ENCODE data around the gene ARHGEF28.

ARHGEF28 gene

GRCh38 chr5:73766902-73767301 lies 140.9 kb downstream of the ARHGEF28 start:
- intact Hi-C loops (cut with DNase I), result no loop called here
- DNase-seq, result no peak

- DNase-seq, result no peak
- intact Hi-C loops (cut with DNase I), result no loop called here
Measured at GRCh38 chr5:73770172-73771025, 144.4 kb downstream of the ARHGEF28 start.

GRCh38 chr5:73774924-73775323 lies 148.9 kb downstream of the ARHGEF28 start:
- intact Hi-C loops (cut with DNase I), result no loop called here
- no peak for DNase-seq

GRCh38 chr5:73776405-73776804 lies 150.4 kb downstream of the ARHGEF28 start:
- intact Hi-C loops (cut with DNase I), result no loop called here

GRCh38 chr5:73777192-73777591 lies 151.2 kb downstream of the ARHGEF28 start:
- no peak for DNase-seq
- intact Hi-C loops (cut with DNase I), result no loop called here

More at GRCh38 chr5:73776405-73776804, 150.4 kb downstream of the ARHGEF28 start:
- DNase-seq, result no peak

GRCh38 chr5:73780302-73781080 lies 154.5 kb downstream of the ARHGEF28 start:
- DNase-seq, result peak in 2 of 10 donors; percentile 7 to 15
- intact Hi-C loops (cut with DNase I), result no loop called here

- intact Hi-C loops (cut with DNase I), result no loop called here
- no peak for DNase-seq
Measured at GRCh38 chr5:73781107-73781768, 155.2 kb downstream of the ARHGEF28 start.

- DNase-seq, result no peak
- intact Hi-C loops (cut with DNase I), result no loop called here
Measured at GRCh38 chr5:73783828-73784227, 157.8 kb downstream of the ARHGEF28 start.

GRCh38 chr5:73786043-73786831 lies 160.2 kb downstream of the ARHGEF28 start:
- no peak for DNase-seq

GRCh38 chr5:73789851-73790281 lies 163.9 kb downstream of the ARHGEF28 start:
- DNase-seq, result no peak
- intact Hi-C loops (cut with DNase I), result loop anchor here (10.0 kb wide), 1 partner anchor 855 kb away; the partner anchor contains the start of gene ENC1

More at GRCh38 chr5:73786043-73786831, 160.2 kb downstream of the ARHGEF28 start:
- intact Hi-C loops (cut with DNase I), result no loop called here

- intact Hi-C loops (cut with DNase I), result loop anchor here (10.0 kb wide), 1 partner anchor 853 kb away; the partner anchor contains the start of gene ENC1
- DNase-seq, result no peak
Measured at GRCh38 chr5:73791389-73791788, 165.4 kb downstream of the ARHGEF28 start.

GRCh38 chr5:73792687-73793320 lies 166.8 kb downstream of the ARHGEF28 start:
- DNase-seq, result peak; percentile 50 to 96 (median 79)
- intact Hi-C loops (cut with DNase I), result loop anchor here (1.0 to 10.0 kb wide), 2 partner anchors 202 to 852 kb away; partner anchors contain the start of gene ENC1

GRCh38 chr5:73793911-73794310 lies 167.9 kb downstream of the ARHGEF28 start:
- intact Hi-C loops (cut with DNase I), result loop anchor here (10.0 kb wide), 1 partner anchor 851 kb away; the partner anchor contains the start of gene ENC1
- no peak for DNase-seq

GRCh38 chr5:73796164-73797131 lies 170.5 kb downstream of the ARHGEF28 start:
- intact Hi-C loops (cut with DNase I), result loop anchor here (10.0 kb wide), 1 partner anchor 848 kb away; the partner anchor contains the start of gene ENC1
- DNase-seq, result no peak

GRCh38 chr5:73797132-73797510 lies 171.1 kb downstream of the ARHGEF28 start:
- no peak for DNase-seq
- intact Hi-C loops (cut with DNase I), result loop anchor here (10.0 kb wide), 1 partner anchor 848 kb away; the partner anchor contains the start of gene ENC1

- intact Hi-C loops (cut with DNase I), result loop anchor here (10.0 kb wide), 1 partner anchor 845 kb away; the partner anchor contains the start of gene ENC1
- DNase-seq, result no peak
Measured at GRCh38 chr5:73799401-73799972, 173.5 kb downstream of the ARHGEF28 start.

- intact Hi-C loops (cut with DNase I), result no loop called here
- DNase-seq, result no peak
Measured at GRCh38 chr5:73801686-73802085, 175.7 kb downstream of the ARHGEF28 start.

Measured in posterior cingulate gyrus (tissue), 11 donors.